Measurements from ENCODE around the gene ANKRD42.
"Not testable (repeated sequence)": the region's sequence is repeated elsewhere in the genome, so short reads cannot be mapped to it uniquely, and the experiment has no call there.

ANKRD42 gene

DNA sequence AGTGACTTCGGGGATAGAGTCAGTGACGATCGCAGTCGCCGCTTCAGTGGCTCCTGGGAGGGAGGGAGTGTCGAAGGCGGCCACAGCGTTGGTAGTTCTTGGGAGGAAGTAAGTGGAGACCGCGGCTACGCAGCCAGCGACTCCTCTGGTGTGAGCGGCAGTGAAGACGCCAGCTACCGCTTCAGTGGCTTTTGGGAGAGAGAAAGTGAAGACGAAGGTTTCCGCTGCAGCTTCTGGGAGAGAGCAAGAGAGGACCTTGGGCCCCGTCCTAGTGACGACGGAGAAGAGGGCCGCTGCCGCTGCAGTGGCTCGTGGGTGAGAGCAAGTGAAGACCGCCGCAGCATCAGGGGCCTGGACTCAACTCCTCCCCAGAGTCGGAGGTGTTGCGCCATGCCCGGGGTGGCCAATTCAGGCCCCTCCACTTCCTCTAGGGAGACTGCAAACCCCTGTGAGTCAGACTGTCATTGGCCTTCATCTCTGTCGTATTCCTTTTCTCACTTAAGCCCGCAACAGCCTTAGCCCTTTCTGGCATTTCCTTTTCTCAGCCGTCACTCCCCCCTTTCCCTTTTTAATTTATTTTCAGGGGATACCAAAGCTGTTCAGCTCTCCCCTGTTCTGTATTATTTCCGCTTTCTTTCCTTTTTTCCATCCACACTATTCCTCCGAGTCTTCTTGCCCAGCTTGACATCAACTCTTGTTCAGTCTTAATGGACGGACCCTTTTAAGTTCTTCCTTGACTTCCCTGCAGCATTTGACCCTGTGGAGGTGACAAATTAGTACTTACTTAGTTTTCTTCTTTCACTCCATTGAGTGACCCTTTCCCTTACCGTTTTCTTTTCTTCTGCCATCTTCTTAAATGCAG is 1.0 kb downstream of the ANKRD42 start:
- peak overlapping the region; percentile 79 for H3K27ac ChIP-seq
- TF ChIP-seq, protein P1, sequence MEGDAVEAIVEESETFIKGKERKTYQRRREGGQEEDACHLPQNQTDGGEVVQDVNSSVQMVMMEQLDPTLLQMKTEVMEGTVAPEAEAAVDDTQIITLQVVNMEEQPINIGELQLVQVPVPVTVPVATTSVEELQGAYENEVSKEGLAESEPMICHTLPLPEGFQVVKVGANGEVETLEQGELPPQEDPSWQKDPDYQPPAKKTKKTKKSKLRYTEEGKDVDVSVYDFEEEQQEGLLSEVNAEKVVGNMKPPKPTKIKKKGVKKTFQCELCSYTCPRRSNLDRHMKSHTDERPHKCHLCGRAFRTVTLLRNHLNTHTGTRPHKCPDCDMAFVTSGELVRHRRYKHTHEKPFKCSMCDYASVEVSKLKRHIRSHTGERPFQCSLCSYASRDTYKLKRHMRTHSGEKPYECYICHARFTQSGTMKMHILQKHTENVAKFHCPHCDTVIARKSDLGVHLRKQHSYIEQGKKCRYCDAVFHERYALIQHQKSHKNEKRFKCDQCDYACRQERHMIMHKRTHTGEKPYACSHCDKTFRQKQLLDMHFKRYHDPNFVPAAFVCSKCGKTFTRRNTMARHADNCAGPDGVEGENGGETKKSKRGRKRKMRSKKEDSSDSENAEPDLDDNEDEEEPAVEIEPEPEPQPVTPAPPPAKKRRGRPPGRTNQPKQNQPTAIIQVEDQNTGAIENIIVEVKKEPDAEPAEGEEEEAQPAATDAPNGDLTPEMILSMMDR (conservative IDR thresholded peaks at IDR 0.05) = no peak
- no peak for TF ChIP-seq ZFX (IDR thresholded peaks at IDR 0.05)

DNA sequence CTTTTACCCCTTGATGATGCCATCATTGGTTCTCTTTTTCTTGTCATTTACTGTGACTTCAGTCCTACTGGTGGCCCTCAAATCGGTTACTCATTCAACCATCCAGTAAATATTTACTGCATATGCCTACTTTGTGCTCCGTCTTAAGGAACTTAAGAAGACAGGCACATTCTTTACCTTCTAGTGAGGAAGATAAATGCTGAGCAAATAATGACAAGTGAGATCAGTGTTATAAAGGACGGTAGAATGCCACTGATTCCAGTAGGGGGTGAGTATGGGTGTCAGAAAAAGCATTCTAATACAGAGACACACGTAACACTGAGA is 1.6 kb downstream of the ANKRD42 start:
- no peak overlapping the region for H3K27ac ChIP-seq
- TF ChIP-seq ZFX (IDR thresholded peaks at IDR 0.05) = no peak
- TF ChIP-seq, protein P1 (conservative IDR thresholded peaks at IDR 0.05) = no peak

DNA sequence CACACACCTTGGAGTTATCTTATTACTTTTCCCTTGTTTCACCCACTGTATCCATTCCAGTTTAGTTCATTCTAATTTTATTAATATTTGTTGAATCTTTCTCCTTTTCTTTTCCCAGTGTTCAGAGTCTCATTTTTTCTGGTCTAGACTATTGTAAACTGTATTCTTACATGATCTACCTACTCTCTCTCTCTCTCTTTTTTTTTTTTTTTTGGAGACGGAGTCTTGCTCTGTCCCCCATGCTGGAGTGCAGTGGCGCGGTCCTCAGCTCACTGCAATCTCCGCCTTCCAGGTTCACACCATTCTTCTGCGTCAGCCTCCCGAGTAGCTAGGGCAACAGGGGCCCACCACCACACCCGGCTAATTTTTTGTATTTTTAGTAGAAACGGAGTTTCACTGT is 2.1 kb downstream of the ANKRD42 start:
- TF ChIP-seq, protein P1 (conservative IDR thresholded peaks at IDR 0.05) = no peak
- no peak for TF ChIP-seq ZFX (IDR thresholded peaks at IDR 0.05)
- no peak overlapping the region for H3K27ac ChIP-seq

DNA sequence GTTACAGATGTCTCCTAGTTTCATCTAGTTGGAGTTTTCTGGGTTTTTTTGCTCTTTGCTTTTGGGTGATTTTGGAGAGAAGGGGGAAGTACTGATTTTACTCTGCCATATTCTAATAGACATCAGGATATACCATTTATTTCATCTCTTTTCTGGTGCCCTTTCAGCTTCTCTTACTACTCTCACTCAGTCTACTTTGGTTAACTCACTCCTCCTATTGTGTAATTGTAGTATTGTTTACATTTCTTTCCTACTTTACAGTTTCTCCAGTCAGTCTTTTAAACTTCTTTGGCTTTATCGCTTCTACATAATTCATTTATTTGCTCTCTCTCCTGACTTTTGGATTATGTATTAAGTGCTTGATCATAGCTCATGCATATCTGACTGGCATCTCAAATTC is 6.5 kb downstream of the ANKRD42 start:
- TF ChIP-seq, protein P1 (conservative IDR thresholded peaks at IDR 0.05) = no peak
- TF ChIP-seq ZFX (IDR thresholded peaks at IDR 0.05) = no peak
- no peak overlapping the region for H3K27ac ChIP-seq

GRCh38 chr11:83205608-83206185 is 12.2 kb downstream of the ANKRD42 start:
- TF ChIP-seq ZFX (IDR thresholded peaks at IDR 0.05) = no peak
- TF ChIP-seq, protein P1 (conservative IDR thresholded peaks at IDR 0.05) = no peak
- no peak overlapping the region for H3K27ac ChIP-seq

DNA sequence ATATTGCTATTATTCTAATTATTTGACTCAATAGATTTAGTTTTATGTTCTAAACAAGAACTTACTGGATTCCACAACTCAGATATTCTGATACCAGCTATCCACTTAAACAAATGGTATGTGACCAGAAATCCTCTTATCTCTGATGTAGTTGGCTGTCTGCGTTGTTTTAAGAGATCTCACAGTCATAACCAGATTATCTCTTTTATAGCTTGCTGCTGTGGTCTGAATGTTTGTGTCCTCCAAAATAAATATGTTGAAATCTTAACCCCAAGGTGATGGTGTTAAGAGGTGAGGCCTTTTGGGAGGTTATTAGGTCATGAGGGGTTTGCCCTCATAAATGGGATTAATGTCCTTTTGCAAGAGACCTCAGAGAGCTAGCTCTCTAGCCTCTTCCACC is 12.7 kb downstream of the ANKRD42 start:
- TF ChIP-seq, protein P1 (conservative IDR thresholded peaks at IDR 0.05) = no peak
- TF ChIP-seq ZFX (IDR thresholded peaks at IDR 0.05) = no peak
- H3K27ac ChIP-seq = no peak overlapping the region

- H3K27ac ChIP-seq = not testable (repeated sequence)
Measured at GRCh38 chr11:83206771-83207382, 13.4 kb downstream of the ANKRD42 start.
